Bladder microvascular endothelial cell (primary cell): ENCODE measurements around the gene CCDC8. TPM values are rescaled to one million over a fixed set of nuclear protein-coding genes. Genes with fewer than 3 reads are reported as not detected.

Experiments
- total RNA-seq: library from RNA; depleted of rRNA; stranded (reverse); fragments of >200 nt; gene quantifications from 2 replicates; pipeline ENCODE4 v1.2.3, GENCODE V29; 2014

CCDC8 gene, protein sequence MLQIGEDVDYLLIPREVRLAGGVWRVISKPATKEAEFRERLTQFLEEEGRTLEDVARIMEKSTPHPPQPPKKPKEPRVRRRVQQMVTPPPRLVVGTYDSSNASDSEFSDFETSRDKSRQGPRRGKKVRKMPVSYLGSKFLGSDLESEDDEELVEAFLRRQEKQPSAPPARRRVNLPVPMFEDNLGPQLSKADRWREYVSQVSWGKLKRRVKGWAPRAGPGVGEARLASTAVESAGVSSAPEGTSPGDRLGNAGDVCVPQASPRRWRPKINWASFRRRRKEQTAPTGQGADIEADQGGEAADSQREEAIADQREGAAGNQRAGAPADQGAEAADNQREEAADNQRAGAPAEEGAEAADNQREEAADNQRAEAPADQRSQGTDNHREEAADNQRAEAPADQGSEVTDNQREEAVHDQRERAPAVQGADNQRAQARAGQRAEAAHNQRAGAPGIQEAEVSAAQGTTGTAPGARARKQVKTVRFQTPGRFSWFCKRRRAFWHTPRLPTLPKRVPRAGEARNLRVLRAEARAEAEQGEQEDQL
- 0.19 and 0.32 TPM in 2 replicates for total RNA-seq

GRCh38 chr19:46413262-46414031 is at the start of gene CCDC8:
TSS of gene CCDC8 (minus strand) at chr19:46413564. CDS start at chr19:46412810, 754 bp downstream.

GRCh38 chr19:46428239-46429135 is 15.1 kb upstream of the CCDC8 start, which contains the start of gene PNMA8C:
TSS of gene PNMA8C (minus strand) at chr19:46428936. CDS start at chr19:46428359, 577 bp downstream.

Other genes starting within 250 kb of the CCDC8 start
- gene IGFL1, start 183.8 kb downstream of the CCDC8 start, total RNA-seq: not detected in 2 replicates
- gene HIF3A, start 116.5 kb downstream of the CCDC8 start, total RNA-seq: 11.0 and 41.9 TPM in 2 replicates
- gene PPP5C, start 66.5 kb downstream of the CCDC8 start, total RNA-seq: 68.0 and 93.9 TPM in 2 replicates
- gene PNMA8C, start 15.4 kb upstream of the CCDC8 start, total RNA-seq: not detected in 2 replicates
- gene PNMA8A, start 58.0 kb upstream of the CCDC8 start, total RNA-seq: 0.19 TPM in 1 of 2 replicates, not detected in the other
- gene PNMA8B, start 82.3 kb upstream of the CCDC8 start, total RNA-seq: 0.16 and 0.19 TPM in 2 replicates
- 154 and 253 TPM in 2 replicates for gene CALM3, start 187.8 kb upstream of the CCDC8 start, total RNA-seq
- gene PTGIR, start 211.5 kb upstream of the CCDC8 start, total RNA-seq: 0.06 and 0.16 TPM in 2 replicates
- not detected in 2 replicates for gene GNG8, start 222.6 kb upstream of the CCDC8 start, total RNA-seq
- gene DACT3, start 247.6 kb upstream of the CCDC8 start, total RNA-seq: 0.13 and 0.16 TPM in 2 replicates